KBM-7 (cell line): ENCODE measurements around the gene ANKRD35.
"Not testable (repeated sequence)": the region's sequence is repeated elsewhere in the genome, so short reads cannot be mapped to it uniquely, and the experiment has no call there.

Source experiments
- DNase-seq: peaks from one replicate; pipeline ENCODE4 v3.0.0-alpha.2; 2015
- in situ Hi-C: fragments of 300-500 bp; cut with MboI; formaldehyde crosslinking; loops from 2 replicates; pipeline ENCODE4 v1.14.3; 2020; ENCODE audit warnings: low sequenced_read_pairs, low pct_unique_long_range_greater_than_20kb, mixed read lengths

The ANKRD35 gene

DNA sequence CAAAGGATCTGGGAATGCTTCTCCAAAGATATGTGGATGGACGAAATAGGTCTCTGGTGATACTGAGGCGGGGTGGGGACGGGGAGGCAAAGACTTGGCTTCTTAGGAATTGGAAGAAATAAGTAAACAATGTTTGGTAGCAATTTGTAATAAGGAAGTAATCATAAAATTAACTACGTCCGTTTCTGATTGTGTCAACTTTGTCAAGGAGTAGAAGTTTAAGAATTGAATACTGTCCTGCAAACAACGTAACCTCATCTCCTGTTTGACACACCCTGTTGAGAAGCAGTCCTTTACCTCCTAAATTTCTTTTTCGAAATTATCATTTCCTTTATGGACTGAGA is 61.2 kb downstream of the ANKRD35 start:
- DNase-seq = no peak
- in situ Hi-C loops = no loop called here

DNA sequence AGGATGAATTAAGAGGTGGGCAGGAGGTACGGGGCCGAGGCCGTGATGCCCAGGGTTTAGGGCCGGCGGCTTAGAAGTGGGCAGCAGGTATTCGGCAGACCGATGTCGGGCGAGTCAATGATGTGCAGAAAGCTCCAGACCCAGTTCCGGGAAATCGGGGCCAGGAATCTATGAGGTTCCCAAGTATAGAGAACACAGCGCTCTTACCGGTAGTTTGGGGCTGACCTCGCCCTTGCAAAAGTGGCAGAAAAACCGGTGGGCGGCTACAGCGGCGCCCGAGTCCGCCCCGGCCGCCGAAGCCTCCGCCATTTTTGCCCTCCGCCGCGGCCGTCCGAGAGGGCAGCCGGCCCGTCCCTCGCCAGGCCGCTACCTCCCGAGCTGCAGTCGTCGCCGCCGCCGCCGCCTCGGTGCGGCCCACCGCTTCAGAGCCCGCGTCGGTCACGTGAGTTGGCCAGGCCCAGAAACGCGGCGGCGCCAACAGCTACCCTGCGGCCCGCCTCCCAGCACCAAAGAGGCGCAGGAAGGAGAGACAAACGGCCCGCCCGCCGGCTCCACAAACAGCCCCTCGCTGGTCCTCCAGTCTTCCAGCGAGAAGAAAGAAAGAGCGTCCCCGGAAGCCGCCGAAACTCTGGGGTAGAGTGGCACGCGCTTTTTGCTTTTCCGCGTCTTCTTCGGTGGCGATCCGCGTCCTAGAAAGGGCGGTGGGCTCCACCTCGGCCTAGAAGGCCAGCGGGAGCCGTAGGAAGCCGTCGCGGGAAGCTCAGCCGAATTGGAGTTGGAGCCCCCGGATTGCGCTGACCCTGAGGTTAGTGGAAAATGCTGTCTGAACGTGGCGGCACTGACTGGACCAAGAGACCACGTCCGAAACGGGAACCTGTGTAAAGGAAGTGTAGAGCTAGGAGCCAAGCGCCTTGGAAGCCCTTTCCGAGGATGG is 61.8 kb downstream of the ANKRD35 start, which contains the start of the genes POLR3C and RNF115:
POLR3C (plus strand) TSS at position 636 of the 934 bp plus-strand sequence. CDS start 1,577 bp downstream, outside the sequence.
RNF115 (minus strand) TSS at position 531 of the 934 bp plus-strand sequence; CDS start at position 309, 222 bp downstream.
- peak; percentile 96 for DNase-seq
- in situ Hi-C loops = no loop called here

DNA sequence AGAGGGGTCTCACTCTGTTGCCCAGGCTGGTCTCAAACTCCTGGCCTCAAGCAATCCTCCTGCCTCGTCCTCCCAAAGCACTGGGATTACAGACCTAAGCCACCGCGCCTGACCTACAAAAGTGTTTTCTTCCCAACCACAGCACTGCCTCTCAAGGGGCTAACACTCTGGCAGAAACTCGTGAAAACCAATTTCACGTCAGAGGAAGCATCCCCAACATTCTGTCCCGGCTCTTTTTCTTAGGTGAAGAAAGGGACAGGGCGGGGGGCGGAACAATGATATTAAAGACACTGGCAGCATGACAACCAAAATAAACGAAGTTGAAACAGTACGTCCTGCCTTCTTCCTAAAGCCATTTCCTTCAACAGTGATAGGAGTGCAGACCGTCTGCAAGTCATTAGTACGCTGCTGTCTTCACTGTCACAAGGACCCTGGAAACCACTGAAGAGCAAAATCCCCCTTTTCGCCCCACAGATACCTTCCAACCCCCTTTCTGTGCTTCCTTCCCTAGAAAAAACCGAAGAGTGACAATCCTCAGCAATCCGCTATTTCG is 62.8 kb downstream of the ANKRD35 start:
- in situ Hi-C loops = not testable (repeated sequence)

DNA sequence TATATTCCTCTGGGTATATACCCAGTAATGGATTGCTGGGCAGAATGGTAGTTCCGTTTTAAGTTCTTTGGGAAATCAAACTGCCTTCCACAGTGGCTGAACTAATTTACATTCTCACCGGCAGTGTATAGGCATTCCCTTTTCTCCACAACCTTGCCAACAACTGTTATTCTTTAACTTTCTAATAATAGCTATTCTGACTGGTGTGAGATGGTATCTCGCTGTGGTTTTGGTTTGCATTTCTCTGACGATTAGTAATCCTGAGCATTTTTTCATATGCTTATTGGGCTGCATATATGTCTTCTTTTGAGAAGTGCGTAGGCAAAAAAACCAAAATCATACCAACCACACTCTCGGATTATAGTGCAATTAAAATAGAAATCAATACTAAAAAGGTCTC is 67.6 kb downstream of the ANKRD35 start:
- in situ Hi-C loops = not testable (repeated sequence)
- peak; percentile 25 for DNase-seq

More for the DNA sequence above, 62.8 kb downstream of the ANKRD35 start:
- not testable (repeated sequence) for DNase-seq
